DOHH2 (cell line): ENCODE measurements around the gene GATA5.

ENCODE experiments used
- H3F3A ChIP-seq: fragments of 200-600 bp; sonication (generic), shearing (Covaris generic); 2 replicates; pipeline ENCODE4 v1.6.0; 2016; ENCODE audit warnings: antibody characterized with exemption, mild to moderate bottlenecking; ENCODE audit not compliant: control insufficient read depth, insufficient read depth
- H3K27ac ChIP-seq: fragments of 200-600 bp; sonication (generic); 2 replicates; pipeline ENCODE4 v1.5.1; 2014; ENCODE audit warnings: low read depth, mild to moderate bottlenecking, low read length, moderate library complexity
- H3K27me3 ChIP-seq: fragments of 200-600 bp; sonication (generic); 2 replicates; pipeline ENCODE4 v1.6.1; 2014; ENCODE audit warnings: mild to moderate bottlenecking, low read length, mixed read lengths; ENCODE audit not compliant: control insufficient read depth
- H3K36me3 ChIP-seq: fragments of 200-600 bp; sonication (generic); 2 replicates; pipeline ENCODE4 v1.6.1; 2014; ENCODE audit warnings: mild to moderate bottlenecking, low read length, moderate library complexity, mixed read lengths; ENCODE audit not compliant: control insufficient read depth
- H3K4me1 ChIP-seq: fragments of 200-600 bp; sonication (generic); 2 replicates; pipeline ENCODE4 v1.6.1; 2014; ENCODE audit warnings: mild to moderate bottlenecking, low read length, mixed read lengths; ENCODE audit not compliant: control insufficient read depth
- H3K4me2 ChIP-seq: fragments of 200-600 bp; sonication (generic); 2 replicates; pipeline ENCODE4 v1.6.0; 2014; ENCODE audit warnings: mild to moderate bottlenecking, low read length, moderate library complexity
- H3K4me3 ChIP-seq: fragments of 200-600 bp; sonication (generic); 2 replicates; pipeline ENCODE4 v1.5.1; 2014; ENCODE audit warnings: mild to moderate bottlenecking, low read length, mixed read lengths
- H3K79me2 ChIP-seq: fragments of 200-600 bp; sonication (generic); 2 replicates; pipeline ENCODE4 v1.6.1; 2014; ENCODE audit warnings: mild to moderate bottlenecking, low read length, mixed read lengths; ENCODE audit not compliant: control insufficient read depth
- H3K9me2 ChIP-seq: fragments of 200-600 bp; sonication (generic); replicated peaks from 2 replicates; pipeline ENCODE4 v1.6.1; 2014; ENCODE audit warnings: mild to moderate bottlenecking, low read length, mixed read lengths; ENCODE audit not compliant: control insufficient read depth
- H3K9me3 ChIP-seq: fragments of 200-600 bp; sonication (generic); 2 replicates; pipeline ENCODE4 v1.6.1; 2014; ENCODE audit warnings: antibody characterized with exemption, low read length, mixed read lengths; ENCODE audit not compliant: control insufficient read depth, insufficient read depth
- H4K20me1 ChIP-seq: fragments of 200-600 bp; sonication (generic); 2 replicates; pipeline ENCODE4 v1.6.0; 2014; ENCODE audit warnings: low read depth, mild to moderate bottlenecking, antibody characterized with exemption, low read length, moderate library complexity; ENCODE audit not compliant: control insufficient read depth, insufficient read depth
- CTCF ChIP-seq: fragments of 200-600 bp; sonication (generic); IDR thresholded peaks from one replicate; pipeline ENCODE4 v1.5.1; 2014; ENCODE audit warnings: antibody characterized with exemption, mild to moderate bottlenecking, low read depth, low read length; ENCODE audit not compliant: poor library complexity, severe bottlenecking
- EZH2phosphoT487 ChIP-seq: fragments of 200-600 bp; sonication (generic); IDR thresholded peaks from 2 replicates; pipeline ENCODE4 v1.6.1; 2017; ENCODE audit warnings: borderline replicate concordance, mild to moderate bottlenecking, antibody characterized with exemption, low read length, moderate library complexity, mixed read lengths

GATA5 gene

GRCh38 chr20:62516338-62516737, 40.5 kb upstream of the GATA5 start:
- H3K27ac ChIP-seq = no peak overlapping the region
- no peaks in the 10 kb centered on the region for H4K20me1 ChIP-seq
- H3K27me3 ChIP-seq = no peaks in the 10 kb centered on the region
- no peaks in the 10 kb centered on the region for H3K36me3 ChIP-seq
- H3K9me2 ChIP-seq = no peaks in the 10 kb centered on the region
- no peaks in the 10 kb centered on the region for H3K9me3 ChIP-seq
- no peaks in the 10 kb centered on the region for H3K79me2 ChIP-seq
- no peaks in the 10 kb centered on the region for H3F3A ChIP-seq
- no peak overlapping the region for H3K4me2 ChIP-seq
- TF ChIP-seq EZH2phosphoT487 (no peak), CTCF (no peak)
- no peaks in the 10 kb centered on the region for H3K4me1 ChIP-seq
- no peak overlapping the region for H3K4me3 ChIP-seq

- Histone ChIP-seq H3K36me3 (no peaks in the 10 kb centered on the region), H3K4me1 (no peaks in the 10 kb centered on the region), H3K9me3 (no peaks in the 10 kb centered on the region), H3K4me3 (no peak overlapping the region), H3F3A (no peaks in the 10 kb centered on the region), H3K79me2 (no peaks in the 10 kb centered on the region), H3K4me2 (no peak overlapping the region), H3K9me2 (no peaks in the 10 kb centered on the region), H3K27me3 (no peaks in the 10 kb centered on the region), H3K27ac (no peak overlapping the region), H4K20me1 (no peaks in the 10 kb centered on the region)
- TF ChIP-seq EZH2phosphoT487 (no peak), CTCF (no peak)
Measured at GRCh38 chr20:62515826-62516225, 40.0 kb upstream of the GATA5 start.

- no peaks in the 10 kb centered on the region for H3K9me2 ChIP-seq
- TF ChIP-seq EZH2phosphoT487 = no peak
- no peak for TF ChIP-seq CTCF
- no peak overlapping the region for H3K4me2 ChIP-seq
- H3K27me3 ChIP-seq = no peaks in the 10 kb centered on the region
- H3K36me3 ChIP-seq = no peaks in the 10 kb centered on the region
- H3K9me3 ChIP-seq = no peaks in the 10 kb centered on the region
- no peaks in the 10 kb centered on the region for H3K79me2 ChIP-seq
- H3K4me3 ChIP-seq = no peak overlapping the region
- H3K4me1 ChIP-seq = no peaks in the 10 kb centered on the region
- H3F3A ChIP-seq = no peaks in the 10 kb centered on the region
- no peaks in the 10 kb centered on the region for H4K20me1 ChIP-seq
- no peak overlapping the region for H3K27ac ChIP-seq
Measured at GRCh38 chr20:62515280-62515679, 39.5 kb upstream of the GATA5 start.

- no peaks in the 10 kb centered on the region for H3K36me3 ChIP-seq
- H3K4me2 ChIP-seq = no peak overlapping the region
- no peak overlapping the region for H3K4me3 ChIP-seq
- no peaks in the 10 kb centered on the region for H4K20me1 ChIP-seq
- H3K4me1 ChIP-seq = no peaks in the 10 kb centered on the region
- no peaks in the 10 kb centered on the region for H3K9me2 ChIP-seq
- no peak overlapping the region for H3K27ac ChIP-seq
- TF ChIP-seq EZH2phosphoT487 (no peak), CTCF (no peak)
- H3K27me3 ChIP-seq = no peaks in the 10 kb centered on the region
- no peaks in the 10 kb centered on the region for H3K79me2 ChIP-seq
- no peaks in the 10 kb centered on the region for H3K9me3 ChIP-seq
- no peaks in the 10 kb centered on the region for H3F3A ChIP-seq
Measured at GRCh38 chr20:62513991-62514390, 38.2 kb upstream of the GATA5 start.
